GM21423 (cell line): ENCODE measurements around the gene APLN.
A peak's percentile ranks its signal among the peaks of the same experiment; 100 is the strongest.

Experiments used
- ATAC-seq: cut with Tn5 transposase; IDR thresholded peaks from one replicate; pipeline ENCODE4 v1.9.1; 2021; ENCODE audit warnings: mild to moderate bottlenecking, moderate library complexity; ENCODE audit not compliant: unreplicated experiment

Gene APLN

DNA sequence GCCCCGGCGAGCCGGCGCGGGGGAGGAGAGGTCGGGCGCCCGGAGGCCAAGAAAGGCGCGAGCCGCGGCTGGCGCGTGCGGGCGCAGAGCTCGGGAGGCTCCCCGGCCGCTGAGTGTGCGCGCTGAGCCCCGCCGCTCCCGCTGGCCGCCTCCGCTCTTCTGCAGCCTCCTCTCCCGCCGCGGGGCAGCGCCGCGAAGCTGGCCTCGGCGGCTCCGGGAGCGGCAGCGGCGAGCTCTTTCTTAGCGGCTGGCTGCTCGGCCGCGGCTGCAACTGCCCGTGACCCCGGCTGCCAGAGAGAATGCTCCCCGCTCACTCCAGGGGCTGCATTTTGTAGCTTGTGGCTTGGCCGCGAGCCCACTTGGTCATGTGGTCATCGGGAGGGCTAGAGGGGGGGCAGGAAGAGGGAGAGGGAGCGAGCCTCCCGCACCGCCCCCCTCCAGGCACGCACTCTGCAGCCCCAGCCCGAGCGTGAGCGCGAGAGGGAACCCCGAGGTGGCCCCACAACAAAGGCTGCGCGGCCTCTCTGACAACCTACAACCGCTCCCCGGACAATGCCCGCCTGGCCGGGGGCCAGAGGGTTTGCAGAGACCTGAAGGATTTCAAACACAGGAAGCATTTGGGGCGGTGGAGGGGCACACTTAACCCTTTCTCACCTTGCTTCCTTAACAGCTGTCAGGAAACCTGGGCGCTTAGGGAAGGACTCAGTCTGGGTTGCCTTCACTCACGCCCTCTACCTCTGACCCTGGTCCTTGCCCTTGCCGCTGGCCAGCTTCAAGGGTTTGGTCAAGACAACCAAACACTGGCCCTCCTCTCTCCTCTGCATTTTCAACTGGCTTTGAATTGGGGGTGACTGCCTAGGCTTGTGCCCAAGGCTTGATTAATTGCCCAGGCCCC is at the start of gene APLN:
TSS of gene APLN (minus strand) at position 305 of the 895 bp plus-strand sequence. CDS start 326 bp downstream, outside the sequence.
- peak; percentile 39 for ATAC-seq

DNA sequence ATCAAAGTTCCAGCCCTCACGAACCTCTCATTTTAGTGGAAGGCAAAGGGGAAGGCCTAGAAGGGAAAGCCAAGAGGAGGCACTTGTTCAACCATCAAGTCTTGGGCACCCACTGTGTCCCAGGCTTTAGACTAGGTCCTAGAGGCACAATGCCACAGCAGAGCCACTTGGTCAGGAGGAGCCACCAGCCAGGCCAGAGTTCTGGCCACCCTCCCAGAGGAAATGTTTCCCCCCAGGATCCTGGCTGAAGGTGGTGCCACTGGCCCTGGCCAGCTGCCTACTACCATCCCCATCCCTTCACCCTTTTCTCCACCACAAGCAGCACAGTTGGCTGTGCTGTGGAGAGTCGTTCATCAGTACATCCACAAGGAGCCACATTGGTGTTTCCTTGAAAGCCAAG is 49.7 kb upstream of the APLN start:
- ATAC-seq, result no peak

DNA sequence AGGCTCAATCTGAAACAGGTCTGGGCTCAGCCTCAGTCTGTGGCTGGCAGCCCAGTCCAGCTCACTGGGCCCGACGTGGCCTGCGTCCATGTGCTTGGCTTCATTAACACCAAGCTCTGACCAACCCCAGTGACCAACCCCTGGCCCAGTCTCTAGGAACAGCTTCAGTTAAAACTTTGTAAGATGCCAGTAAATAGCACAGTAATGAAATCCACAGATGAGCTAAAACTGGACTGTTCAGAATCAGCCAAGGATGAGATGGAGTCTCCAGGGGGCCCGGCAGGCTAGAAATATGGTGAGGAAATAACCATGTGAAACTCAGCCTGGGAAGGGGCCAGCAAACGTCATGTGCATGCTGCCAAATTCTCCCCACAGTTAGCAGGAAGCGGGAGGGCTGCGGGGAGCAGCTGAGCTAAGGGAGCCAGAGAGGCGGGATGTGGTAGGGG is 46.9 kb upstream of the APLN start:
- no peak for ATAC-seq

- no peak for ATAC-seq
These were observed 45.8 kb upstream of the APLN start for GRCh38 chrX:129700536-129700935.

- no peak for ATAC-seq
These were observed 43.4 kb upstream of the APLN start for GRCh38 chrX:129698150-129698549.

- ATAC-seq, result no peak
These were observed 42.6 kb upstream of the APLN start for GRCh38 chrX:129697204-129697829.

DNA sequence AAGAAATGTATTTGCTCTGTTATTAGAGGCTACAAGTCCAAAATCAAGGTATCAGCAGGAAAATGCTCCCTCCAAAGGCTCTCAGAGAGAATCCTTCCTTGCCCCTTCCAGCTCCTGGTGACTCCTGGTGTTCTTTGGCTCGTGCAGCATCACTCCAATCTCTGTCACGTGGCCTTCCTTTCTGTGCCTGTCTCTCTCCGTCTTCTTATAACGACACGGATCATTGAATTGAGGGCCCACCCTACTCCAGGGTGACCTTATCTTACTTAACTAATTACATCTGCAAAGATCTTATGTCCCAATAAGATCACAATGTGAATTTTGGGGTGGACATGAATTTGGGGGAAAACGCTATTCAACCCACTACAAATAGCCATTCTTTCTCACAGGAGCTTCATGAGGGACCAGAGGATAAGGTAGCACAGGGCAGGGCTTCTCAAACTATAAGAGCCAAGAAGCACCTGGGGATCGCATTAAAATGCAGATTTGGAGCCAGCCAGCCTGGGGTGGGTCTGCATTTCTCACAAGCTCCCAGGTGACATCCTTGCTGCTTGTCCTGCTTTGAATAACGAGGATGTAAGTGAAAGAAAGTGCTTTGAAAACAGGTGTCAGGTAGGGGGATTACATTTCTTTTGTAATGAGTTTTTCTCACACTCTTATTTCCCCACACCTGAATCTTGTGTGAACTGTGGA is 41.9 kb upstream of the APLN start:
- no peak for ATAC-seq

DNA sequence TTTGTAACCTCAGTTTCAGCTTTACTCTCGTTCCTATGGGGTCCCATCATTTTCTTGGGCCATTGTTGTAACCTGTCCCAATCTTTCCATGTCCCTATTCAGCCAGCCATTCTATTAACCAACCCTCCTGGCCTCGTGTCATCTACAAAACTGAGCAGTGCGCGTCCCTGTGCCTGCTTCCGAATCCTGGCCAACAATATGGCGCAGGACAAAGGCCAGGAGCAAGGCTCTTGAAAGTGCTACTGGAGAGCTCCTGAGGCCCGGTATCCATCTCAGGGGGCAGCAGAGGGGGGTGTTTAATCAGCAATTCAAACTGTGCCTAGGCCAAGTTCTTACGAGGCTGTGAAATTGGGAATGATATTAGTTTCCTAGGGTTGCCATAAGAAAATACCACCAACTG is 41.2 kb upstream of the APLN start:
- ATAC-seq, result no peak

DNA sequence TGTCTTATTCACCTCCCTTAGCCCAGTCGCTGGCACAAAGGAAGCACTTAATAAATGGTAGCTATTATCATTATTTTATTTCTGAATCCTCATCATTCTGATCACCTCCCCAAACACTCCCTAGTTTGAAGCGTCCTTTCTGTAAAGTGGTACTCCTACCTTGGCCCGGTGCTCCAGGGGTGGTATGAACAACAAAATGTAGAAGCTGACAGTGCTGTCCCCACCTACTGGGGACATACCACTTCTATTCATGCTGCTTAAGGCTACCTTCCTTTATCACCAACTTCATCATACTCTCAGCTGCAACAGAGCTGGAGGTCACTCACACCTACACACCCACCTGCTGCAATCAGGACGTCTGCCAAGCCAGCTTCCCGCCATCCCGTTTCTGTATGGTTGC is 40.8 kb upstream of the APLN start:
- no peak for ATAC-seq

- ATAC-seq, result no peak
These were observed 40.0 kb upstream of the APLN start for GRCh38 chrX:129694805-129695204.

- no peak for ATAC-seq
These were observed 38.6 kb upstream of the APLN start for GRCh38 chrX:129693354-129693753.

GRCh38 chrX:129690435-129690834 is 35.7 kb upstream of the APLN start:
- ATAC-seq, result no peak

- ATAC-seq, result no peak
These were observed 35.0 kb upstream of the APLN start for GRCh38 chrX:129689796-129690195.

- no peak for ATAC-seq
These were observed 33.3 kb upstream of the APLN start for GRCh38 chrX:129688097-129688496.

DNA sequence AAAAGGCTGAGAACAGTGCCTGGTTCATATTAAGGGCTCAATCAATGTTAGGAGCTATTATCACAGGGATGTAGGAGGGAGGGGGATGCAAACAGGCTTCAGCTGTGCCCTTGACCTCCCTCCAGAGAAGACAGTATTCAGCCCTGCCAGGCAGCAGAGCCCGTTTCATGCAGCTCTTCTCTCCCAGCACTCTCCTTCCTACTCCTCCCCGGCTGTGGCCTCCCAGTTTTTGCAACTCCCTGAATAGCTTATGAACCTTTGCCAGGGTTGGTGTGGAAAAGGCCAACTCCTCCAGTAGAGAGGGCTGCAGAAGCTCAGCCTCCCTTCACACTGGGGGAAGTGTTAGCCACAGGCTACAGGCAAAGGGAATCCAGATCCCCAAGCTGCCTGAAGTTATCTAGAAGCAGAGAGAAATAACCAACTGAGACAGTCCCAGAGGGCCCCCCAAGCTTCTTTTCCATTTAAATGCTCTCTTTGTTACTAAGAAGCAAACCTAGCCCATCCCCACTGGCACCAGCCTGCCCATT is 31.7 kb upstream of the APLN start:
- no peak for ATAC-seq

DNA sequence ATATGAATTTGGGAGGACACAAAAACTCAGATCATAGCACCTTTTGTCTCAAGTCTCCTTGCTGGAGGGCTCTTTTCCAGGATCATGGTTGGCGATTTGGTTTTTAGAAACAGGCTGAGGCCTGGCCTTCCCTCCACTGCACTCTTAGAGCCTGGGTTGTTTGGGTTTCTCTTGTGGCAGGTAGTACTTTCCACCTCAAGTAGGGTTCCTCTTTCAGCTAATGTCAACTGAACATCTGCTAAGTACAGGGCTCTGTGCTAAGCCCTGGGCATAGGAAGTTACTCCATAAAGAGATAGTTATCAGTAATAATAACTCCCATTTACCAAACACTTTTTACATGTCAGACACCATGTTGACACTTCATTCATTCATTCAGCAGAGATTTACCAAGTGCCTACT is 28.2 kb upstream of the APLN start:
- no peak for ATAC-seq

DNA sequence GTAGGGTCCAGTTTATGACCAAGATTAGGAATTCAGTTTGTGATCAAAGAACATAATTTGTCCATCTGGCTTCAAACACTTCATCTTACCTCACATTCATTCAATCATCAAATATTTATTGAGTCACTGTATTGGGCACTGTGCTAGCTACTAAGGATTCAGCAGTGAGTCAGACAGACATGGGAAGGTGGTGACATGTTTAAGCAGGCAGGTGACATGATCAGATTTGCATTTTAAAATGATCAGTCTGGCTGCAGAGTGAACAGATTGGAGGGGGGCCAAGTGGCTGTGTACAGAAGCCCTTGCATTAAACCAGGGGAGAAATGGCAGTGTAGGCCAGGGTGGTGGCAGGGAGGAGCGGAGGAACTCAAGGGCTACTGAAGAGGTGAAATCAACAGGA is 25.1 kb upstream of the APLN start:
- ATAC-seq, result no peak

DNA sequence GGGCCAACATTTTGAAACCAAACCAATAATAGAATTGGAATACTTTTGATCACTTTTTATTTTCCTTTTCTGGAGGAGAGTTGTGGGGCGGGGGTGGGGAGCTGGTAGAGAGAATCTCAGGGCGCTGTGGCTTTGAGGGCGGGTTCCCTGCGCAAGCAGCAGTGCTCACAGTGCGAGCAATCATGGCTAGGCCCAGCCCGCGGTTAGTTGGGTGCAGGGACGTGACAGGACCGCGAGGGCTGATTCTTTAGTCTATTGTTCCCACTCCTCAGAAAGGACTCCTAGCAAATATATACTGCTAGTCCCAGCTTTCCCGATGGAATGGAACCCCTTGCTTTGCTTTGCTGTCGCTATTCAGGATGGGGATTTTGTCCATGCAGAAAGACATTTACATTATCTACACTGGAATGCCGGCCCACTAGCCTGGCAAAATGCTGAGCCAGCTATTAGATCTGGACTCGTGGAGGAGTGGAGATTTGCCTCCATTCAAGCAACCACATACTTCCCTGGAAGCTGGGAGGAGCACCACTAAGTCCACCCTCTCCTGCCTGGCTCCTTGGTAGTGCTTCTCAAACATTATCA is 23.9 kb upstream of the APLN start:
- ATAC-seq, result peak; percentile 43

GRCh38 chrX:129667412-129667811 is 12.7 kb upstream of the APLN start:
- no peak for ATAC-seq

DNA sequence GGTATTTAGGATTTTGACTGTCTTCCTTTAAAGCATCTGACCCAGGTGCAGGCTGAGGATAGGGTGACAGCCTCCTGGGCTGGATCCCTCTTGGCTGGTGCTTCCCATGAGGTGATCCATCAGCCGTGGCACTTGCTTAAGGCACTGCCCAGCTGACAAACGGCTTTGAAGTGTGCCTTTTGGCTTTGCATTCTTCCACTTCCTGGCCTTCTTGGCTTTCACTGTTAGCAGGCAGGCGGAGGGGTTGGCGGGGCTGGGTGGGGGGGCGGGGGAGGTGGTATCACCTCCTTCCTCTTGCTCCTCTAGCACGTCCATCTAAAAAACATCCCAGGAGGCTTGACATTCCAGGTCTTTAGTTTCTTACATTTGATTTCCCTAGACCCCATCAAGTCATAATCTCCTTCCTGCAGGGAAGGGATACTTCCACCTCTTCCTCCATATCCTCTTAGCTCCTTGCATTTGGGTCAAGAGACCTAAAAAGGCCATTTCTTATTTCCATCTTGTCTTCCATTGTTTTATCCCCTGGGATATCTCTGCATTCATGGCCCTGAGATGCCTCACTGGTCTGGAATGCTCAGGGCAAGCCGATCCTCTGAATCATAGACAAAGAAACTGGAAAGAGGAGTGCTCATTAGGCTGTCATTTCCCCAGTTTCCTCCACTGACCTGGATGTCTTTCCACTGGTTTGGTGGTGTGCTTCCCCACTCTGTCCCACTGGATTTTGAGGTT is 11.3 kb upstream of the APLN start:
- no peak for ATAC-seq
